ENCODE data around the gene ITPKC.

Gene ITPKC

DNA sequence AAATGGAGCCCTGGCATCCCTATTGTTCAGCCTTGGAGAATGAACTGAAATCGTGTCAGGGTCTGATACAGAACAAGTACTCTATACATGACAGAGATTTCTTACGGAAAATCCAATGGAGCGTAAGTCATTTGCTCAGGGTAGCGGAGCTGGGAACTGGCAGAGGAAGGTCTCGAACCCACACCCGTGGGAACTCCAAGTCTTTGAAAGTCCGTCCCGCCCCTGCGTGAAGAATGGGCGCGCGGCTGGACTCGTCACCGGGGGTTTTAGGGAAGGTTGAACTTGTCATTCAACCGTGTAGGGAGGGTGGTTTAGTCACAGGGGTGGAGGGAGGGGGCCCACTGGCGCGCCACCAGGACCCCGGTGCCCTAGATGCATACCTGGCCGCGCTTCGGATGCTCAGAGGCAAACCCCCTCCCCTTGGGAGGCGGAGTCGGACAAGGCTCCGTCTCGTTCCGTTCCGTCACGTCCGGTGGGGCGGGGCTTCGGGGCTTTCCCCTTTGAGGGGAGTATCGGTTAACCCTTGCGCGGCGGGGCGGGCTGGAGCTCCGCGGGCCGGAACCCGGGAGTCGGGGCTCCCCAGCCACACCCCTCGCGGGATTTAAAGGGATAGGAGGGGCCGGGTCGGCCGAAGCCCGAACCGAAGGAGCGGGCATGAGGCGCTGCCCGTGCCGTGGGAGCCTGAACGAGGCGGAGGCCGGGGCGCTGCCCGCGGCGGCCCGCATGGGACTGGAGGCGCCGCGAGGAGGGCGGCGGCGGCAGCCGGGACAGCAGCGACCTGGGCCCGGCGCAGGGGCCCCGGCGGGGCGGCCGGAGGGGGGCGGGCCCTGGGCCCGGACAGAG, at the start of gene ITPKC, which contains the start of gene COQ8B:
ITPKC (plus strand) TSS at position 631 of the 843 bp plus-strand sequence; CDS start at position 655, 24 bp downstream.
COQ8B (minus strand) TSS at position 405 of the 843 bp plus-strand sequence. CDS start 2,254 bp downstream, outside the sequence.
- peak; percentile 91 for DNase-seq (ENCODE audit: low read depth)

GRCh38 chr19:40667602-40668001, 49.3 kb upstream of the ITPKC start:
- DNase-seq (ENCODE audit: low read depth), result no peak

- DNase-seq (ENCODE audit: low read depth), result no peak
Observed at GRCh38 chr19:40668991-40669614, 47.8 kb upstream of the ITPKC start.

GRCh38 chr19:40671404-40671803, 45.5 kb upstream of the ITPKC start:
- no peak for DNase-seq (ENCODE audit: low read depth)

DNA sequence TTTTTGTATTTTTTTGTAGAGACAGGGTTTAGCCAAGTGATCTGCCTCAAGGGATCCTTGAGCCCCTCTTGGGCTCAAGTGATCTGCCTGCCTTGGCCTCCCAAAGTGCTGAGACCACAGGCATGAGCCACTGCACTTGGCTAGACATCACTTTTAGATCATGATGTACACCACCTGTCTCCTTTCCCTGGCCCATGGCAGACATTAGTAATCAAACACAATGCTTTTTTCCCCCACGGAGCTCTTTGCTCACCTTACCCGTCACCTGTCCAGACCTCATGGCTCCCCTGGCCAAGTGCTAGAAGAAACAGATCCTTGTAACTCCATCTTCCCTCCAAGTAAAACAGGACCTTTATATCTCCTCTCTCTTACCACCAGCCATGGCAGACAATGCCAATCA, 44.9 kb upstream of the ITPKC start:
- no peak for DNase-seq (ENCODE audit: low read depth)

GRCh38 chr19:40672573-40673299, 44.2 kb upstream of the ITPKC start:
- DNase-seq (ENCODE audit: low read depth), result no peak

DNA sequence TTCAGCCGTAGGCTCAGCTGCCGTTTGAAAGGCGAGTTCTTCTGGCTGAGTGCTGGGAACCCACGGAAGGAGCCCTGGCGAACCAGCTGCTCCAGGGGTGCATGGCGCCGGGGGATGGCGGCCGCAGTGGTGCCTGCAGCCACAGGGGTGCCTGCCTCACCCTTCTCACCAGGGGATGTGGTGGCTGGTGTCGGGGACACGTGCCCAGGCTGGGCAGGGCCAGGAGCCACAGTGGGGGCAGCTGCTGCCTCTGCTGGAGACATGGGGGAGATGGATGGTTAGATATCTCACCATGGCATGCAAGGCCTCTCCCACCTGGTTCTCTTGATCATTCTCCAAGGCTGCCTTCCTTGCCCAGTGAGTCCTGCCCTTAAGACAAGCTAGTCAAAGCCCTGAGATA, 43.5 kb upstream of the ITPKC start:
- no peak for DNase-seq (ENCODE audit: low read depth)

DNA sequence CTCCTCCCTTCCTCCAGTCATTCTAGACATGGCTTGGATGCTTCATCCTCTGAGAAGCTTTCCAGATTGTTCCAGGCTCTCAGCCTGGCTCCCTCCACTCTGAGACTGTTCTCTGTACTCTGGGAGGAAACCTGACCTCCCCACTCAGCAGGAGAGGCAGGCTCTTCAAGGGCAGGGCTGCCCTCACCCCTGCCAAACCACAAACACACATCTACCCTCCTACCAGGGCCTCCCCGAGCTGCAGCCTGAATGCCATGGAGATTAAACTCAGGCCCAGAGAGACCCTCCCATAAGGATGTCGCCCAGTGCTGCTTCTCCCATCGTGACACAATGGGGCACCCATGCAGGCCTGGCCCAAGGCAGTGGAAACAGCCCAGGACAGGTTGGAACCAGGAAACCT, 42.6 kb upstream of the ITPKC start:
- no peak for DNase-seq (ENCODE audit: low read depth)

DNA sequence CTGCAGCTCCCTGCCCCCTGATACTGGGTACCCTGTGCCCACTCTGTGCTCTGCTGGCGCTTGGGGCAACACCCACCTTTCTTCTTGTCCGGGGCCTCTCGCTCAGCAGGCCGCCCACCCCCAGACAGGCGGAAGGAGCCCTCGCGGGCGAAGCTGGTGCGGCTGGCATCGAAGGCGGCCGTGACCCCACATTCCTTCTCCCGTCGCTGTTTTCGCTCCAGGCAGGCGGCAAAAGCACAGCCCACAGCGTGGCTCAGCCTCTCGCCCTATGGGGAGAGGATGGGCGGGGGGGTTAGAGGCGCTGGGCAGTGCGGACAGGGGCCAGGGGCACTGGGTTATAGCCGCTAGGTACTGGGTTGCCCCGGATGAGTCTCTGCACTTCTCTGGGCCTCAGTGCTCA, 39.8 kb upstream of the ITPKC start:
- no peak for DNase-seq (ENCODE audit: low read depth)

DNA sequence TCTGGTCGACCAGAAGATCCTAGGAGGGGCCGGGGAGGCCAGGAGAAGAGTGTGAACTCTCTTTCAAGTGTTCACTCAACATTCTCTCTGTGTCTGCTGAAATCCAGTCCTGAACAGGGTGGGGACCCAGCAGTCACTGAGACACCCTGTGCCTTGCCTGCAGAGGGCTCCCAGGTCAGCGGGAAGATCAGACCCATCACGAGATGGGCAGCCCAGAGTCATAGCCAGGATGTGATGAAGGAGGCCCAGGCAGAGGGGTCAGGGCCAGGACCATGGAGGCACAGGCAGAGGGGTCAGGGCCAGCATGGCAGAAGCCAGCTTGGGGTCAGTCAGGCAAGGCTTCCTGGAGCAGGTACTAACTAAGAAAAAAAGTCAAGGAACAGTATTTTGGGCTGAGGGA, 35.9 kb upstream of the ITPKC start:
- DNase-seq (ENCODE audit: low read depth), result no peak

GRCh38 chr19:40682431-40682964, 34.4 kb upstream of the ITPKC start:
- no peak for DNase-seq (ENCODE audit: low read depth)

- DNase-seq (ENCODE audit: low read depth), result no peak
Observed at GRCh38 chr19:40683437-40683836, 33.5 kb upstream of the ITPKC start.

DNA sequence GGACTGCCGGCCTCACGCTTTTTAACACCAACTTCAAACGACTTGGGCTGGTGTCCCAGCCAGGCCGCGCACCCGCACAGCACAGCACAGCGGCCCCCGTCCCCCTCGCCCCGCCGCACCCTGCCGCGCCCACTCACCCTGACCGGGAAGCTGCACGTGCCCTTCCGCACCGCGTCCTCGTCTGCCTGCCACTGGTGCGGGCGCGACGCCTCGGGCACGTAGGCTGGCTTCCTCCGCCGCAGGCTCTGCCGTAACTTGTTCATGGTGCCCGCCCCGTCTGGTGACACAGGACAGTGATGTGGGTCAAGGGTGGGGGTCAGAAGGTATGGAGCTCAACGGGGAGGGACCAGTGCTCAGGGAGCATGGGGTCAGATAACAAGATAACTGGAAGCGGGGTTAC, 32.6 kb upstream of the ITPKC start:
- no peak for DNase-seq (ENCODE audit: low read depth)

- no peak for DNase-seq (ENCODE audit: low read depth)
Observed at GRCh38 chr19:40685016-40685526, 31.8 kb upstream of the ITPKC start.

DNA sequence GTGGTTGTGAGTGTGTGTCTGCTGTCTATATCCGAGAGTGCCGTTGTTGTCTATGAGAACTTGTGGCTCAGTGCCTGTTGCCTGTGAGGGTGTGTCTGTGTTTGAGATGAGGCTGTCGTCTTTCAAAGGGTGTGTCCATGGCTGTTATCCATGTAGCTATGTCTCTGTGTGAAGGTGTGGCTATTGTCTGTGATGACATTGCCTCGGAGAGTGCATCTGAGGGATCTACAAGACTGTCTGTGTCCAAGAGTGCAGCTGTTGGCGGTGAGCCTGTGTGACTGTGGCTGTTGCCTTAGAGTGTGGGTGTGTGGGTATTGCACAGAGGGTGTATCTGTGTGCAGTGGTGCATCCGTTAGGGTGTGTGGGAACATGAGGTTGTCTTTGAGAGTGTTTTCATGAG, 31.3 kb upstream of the ITPKC start:
- no peak for DNase-seq (ENCODE audit: low read depth)

DNA sequence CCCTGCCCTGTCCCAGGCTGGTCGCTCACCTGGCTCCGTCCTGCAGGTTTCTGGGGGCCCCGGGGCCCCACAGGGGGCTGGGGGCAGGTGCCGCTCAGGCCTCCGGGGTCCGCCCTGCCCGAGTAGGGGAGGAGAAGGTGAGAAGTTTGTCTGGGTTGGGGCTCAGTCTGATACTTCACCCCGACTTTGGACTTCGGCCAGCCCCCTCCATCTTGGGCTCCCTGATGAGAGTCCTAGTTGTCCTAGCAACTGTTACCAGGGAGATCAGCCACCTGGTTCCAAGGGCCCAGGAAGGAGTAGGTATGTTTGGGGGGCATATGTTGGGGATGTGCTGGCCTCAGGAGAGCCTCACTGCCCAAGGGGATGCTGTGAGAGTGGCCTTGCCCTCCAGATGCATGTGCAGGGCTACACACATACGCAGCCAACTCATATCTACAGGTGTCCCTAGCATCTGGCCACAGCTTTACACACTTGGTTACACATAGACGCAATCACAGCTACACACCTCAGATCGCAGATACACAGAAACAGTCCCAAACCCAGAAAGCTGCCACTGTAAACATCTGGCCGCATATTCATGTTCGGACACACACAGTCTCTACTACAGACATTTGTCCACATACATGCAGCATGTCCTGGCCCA, 29.9 kb upstream of the ITPKC start:
- no peak for DNase-seq (ENCODE audit: low read depth)

- peak; percentile 47 for DNase-seq (ENCODE audit: low read depth)
Observed at GRCh38 chr19:40687525-40688016, 29.3 kb upstream of the ITPKC start.

DNA sequence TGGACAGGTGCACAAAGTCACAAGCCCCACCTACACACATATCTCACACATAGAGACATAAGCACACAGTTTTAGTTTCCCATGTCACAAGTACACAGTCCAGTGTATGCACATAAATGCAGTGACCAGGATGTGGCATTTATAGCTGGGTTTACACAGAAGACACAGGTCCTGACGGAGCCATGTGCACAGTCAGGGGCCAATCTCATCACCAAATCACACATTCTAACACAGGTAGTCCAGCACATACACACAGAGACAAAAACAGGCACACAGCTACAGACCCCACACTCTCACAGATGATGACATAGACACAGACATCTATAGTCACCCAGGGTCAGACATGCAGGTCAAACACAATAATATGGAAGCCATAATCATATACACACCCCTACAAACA, 28.6 kb upstream of the ITPKC start:
- no peak for DNase-seq (ENCODE audit: low read depth)

DNA sequence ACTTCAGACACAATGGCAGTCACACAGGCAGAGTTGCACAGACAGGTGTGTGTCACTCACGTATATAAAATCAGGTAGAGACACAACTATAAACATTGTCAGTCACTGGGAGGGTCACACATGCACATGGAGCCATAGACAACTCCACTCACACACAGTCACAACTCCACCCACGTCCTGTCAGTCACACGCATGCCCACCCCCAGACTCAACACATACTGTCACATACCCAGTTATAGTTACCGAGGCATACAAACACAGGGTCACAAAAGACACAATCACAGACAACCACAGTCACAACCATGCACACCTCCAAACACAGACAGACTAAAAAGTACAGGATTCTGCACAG, 27.9 kb upstream of the ITPKC start:
- DNase-seq (ENCODE audit: low read depth), result no peak

DNA sequence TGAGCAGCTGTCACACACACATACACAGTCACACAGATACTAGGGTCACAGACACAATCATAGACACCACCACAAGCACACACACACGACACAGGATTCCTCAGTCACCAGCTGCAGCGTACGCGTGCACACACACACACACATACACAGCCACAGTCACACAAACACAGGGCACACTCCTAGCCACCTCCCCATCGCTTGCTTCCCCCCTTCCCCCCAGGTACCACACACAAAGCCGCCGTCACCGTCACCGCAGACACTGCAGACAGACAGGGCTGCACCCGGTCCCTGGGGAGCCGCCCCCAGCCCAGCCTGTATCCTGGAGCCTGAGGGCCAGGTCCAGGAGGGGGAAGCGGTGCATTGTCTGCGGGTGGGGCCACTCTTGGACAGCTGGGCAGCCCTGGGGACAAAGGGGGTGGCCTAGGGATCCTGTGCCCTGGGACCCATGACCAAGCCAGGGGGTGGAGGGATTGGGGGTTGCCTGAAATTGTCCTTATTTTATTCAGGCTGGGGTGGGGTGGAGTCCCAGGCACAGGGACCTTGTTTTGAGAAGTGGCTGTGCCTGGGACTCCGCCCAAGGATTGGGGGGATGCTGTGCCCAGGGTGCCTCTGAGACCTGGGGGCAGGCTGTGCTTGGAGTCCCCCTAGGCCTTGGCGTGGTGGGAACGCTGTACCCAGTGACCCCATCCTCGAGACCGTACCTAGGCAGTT, 27.4 kb upstream of the ITPKC start:
- no peak for DNase-seq (ENCODE audit: low read depth)

GRCh38 chr19:40690050-40690692, 26.7 kb upstream of the ITPKC start, which contains the start of gene NUMBL:
Gene NUMBL (minus strand): TSS chr19:40690651. CDS start chr19:40690483, 168 bp downstream.
- no peak for DNase-seq (ENCODE audit: low read depth)

Measured in fibroblast of the conjunctiva (primary cell).